GM19099 (cell line): ENCODE data around the gene GABRG3.

Experiments
- POLR2A ChIP-seq: IDR thresholded peaks from 3 replicates; pipeline ENCODE4 v1.6.1; 2011; ENCODE audit warnings: low read depth; ENCODE audit not compliant: insufficient read length; ENCODE audit errors: extremely low read depth

GABRG3 gene

DNA sequence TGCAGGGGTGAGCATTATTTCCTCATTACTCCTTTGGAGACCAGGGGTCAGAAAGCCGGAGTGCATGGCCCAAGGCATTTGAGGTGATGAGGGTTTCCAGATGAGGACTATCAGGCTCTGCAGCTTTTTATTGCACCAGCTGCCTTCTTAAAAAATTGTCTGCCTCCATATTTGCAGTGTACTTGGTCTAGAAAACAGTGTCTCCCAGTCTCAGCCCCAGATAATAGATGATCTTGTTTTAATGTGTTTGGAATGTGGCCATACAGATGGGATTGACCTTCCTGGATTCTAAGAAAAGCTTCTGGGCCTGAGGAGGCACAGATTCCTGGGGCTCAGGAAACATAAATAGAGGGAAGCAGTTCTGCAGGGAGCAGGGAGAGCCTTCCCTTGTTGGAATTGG is 123.3 kb downstream of the GABRG3 start:
- TF ChIP-seq POLR2A = no peak

DNA sequence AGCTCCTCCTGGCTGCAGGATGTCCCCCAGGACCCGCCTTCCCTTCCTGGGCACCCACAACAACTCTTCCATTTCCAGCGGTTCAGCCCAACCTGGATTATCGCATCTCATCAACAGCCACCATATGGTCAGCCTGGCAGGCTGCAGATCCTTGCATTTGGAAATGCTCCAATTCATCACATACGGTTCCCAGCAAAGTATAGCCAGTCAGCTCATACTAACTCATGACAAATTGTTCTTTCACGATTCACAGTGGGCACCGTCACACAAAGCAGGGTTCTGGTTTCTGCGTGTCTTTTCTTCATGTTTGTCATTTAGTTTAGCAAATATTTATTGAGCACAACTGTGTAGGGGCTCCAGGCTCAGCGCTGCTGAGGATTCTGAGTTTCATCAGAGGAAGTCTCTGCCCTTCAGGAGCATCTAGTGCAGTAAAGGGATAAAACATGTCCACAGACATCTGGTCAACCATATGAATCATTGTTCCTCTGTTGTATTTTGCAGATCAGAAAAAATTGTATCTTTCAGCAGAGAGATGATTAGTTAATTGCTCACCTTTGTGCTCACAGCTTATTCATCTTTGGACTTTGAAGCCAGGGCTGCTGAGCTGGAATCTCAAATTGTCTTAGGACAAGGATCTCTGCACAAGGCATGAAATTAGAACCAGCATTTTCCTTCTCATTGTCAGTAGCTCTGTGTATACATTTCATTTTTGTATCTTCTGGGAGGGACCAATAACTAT is 125.1 kb downstream of the GABRG3 start:
- no peak for TF ChIP-seq POLR2A

DNA sequence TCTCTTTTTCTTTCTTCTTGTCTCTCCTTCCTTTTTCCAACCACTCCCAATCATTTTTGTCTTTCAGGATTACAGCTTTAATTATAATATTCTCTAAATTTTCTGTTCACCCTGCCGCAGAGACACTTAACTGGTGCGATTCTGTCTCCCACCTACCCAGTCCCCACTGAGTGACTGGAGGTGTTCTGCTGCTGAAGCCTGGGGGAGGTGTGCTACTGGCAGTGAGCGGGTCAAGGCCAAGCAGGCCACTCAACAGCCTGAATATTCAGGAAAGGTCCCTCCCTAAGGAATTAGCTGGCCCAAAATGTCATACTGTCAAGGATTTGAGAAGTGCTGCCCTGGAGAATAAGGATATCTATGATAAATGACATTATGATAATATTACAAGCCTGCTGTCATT is 126.5 kb downstream of the GABRG3 start:
- no peak for TF ChIP-seq POLR2A

- no peak for TF ChIP-seq POLR2A
Measured at GRCh38 chr15:27101982-27102381, 131.0 kb downstream of the GABRG3 start.

GRCh38 chr15:27111323-27111722 is 140.3 kb downstream of the GABRG3 start:
- no peak for TF ChIP-seq POLR2A

DNA sequence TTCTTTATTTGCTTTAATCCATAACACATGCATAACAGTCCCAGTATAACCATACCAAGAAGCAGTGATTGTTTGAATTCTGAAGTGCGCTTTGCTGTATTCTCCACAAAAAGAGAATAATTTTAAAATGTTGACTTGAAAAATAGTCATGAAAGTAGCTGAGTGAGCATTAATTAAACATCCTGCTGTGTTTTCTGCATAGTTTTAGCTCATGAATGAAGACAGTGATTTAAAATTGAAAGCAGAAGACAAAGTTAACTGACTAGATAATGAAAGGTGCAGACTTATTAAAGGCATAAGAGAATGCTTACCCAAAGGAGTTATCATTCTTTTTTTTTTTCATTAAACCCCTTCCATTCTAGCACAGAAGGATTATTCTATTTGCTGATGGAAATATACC is 143.5 kb downstream of the GABRG3 start:
- TF ChIP-seq POLR2A = no peak

DNA sequence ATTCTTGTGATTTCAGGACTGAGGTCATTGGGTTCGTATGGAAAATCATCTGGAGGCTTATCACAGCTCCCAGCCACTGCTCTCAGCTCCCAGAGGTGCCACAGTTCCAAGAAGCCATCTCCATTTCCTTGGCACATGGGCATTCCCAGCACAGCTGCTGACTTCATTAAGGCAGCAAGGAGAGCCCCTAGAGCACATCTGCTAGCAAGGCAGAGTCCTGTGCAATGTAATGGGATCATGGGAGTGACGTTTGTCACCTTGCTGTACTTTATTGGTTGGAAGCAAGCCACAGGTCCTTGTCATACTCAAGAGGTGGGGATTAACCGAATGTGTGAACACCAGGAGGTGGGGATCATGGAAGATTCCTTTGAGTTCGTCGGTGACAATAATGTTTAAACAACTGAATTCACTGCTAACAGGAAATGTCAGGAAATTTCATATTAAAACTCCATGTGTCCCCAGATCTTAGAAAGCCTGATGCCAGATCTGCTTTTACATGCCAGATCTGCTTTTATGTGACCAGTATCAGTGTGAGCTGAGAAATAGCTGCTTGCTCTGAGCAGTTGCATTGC is 148.8 kb downstream of the GABRG3 start:
- TF ChIP-seq POLR2A = no peak

- TF ChIP-seq POLR2A = no peak
Measured at GRCh38 chr15:27121672-27122071, 150.7 kb downstream of the GABRG3 start.

- no peak for TF ChIP-seq POLR2A
Measured at GRCh38 chr15:27123291-27123690, 152.3 kb downstream of the GABRG3 start.

GRCh38 chr15:27123808-27124207 is 152.8 kb downstream of the GABRG3 start:
- TF ChIP-seq POLR2A = no peak

DNA sequence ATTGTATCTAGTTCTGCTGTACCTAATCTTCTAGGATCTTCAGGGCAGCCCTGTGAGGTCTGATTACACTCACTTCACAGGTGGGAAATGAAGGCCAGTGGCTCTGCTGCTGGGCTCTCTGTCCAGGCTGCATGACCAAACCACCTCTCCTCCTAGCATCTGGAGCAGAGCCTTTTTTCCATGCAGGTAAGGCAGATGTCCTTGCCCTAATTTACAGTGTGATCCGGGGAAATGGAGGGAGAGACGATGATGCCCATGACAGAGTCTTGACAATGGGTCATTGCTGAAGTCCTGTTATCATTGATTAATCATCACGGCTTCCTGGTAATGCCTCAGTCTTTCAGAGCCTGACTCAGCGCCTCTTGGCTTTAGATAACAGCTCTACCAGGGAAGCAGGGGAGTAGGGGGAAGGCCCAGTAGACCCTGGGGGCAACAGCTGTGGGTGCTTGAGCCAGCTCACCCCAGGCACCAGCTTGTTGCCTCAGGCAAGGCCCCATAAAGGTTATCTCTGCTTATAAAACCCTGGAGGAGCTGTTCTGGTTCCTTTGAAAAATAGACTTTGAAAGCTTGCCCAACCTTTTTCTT is 153.4 kb downstream of the GABRG3 start:
- TF ChIP-seq POLR2A = no peak

GRCh38 chr15:27125185-27125584 is 154.2 kb downstream of the GABRG3 start:
- TF ChIP-seq POLR2A = no peak

- TF ChIP-seq POLR2A = no peak
Measured at GRCh38 chr15:27126449-27126848, 155.5 kb downstream of the GABRG3 start.

DNA sequence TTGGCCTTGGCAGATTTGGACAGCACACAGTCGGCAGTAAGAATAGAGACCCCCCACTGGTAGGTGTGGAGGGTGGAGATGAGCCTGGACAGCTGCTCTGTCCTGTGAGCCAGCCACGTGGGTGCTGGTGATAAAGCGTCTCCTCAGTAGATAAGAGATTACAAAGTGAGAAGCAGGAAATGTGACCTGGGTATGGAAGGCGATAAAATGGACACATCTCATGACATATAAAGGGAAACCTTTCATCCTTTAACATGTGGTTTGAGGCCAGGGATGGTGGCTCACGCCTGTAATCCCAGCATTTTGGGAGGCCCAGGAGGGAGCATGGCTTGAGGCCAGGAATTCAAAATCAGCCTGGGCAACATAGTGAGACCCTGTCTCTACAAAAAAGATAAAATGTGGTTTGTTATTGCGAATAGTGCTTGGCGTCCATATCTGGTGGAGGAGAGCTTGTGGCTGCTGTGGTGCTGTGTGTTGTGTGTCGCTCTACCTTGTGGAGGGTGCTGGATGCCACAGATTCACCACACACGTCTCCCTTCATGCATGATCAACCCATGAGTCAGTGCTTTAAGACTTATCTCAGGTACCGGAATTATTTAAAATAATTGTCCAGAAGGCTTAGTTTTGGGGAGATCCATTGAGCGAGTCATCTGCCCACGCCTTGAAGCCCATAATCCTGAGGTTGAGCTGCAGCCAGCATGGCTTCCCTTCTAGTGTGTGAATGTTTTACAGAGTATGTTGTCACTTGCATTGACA is 157.0 kb downstream of the GABRG3 start:
- no peak for TF ChIP-seq POLR2A

DNA sequence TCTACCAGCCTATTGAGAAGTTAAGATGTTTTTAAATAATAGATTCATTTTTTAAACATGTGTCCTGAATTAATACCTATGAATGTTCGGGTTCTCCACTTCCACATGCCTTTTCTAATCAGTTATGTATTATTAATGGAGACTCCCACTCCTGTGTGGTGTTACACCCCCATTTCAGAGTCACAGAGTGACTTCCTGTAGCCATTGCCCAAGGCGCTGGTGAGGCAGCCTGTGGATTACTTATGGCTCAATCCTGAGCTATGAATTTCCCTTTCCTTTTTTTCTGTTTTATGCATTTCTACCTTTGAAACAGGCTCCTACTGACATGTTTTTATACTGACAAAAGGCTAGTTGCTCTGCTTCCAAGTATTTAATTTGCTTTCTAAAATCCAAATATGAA is 162.3 kb downstream of the GABRG3 start:
- TF ChIP-seq POLR2A = no peak

GRCh38 chr15:27134481-27134880 is 163.5 kb downstream of the GABRG3 start:
- TF ChIP-seq POLR2A = no peak

GRCh38 chr15:27135151-27135550 is 164.2 kb downstream of the GABRG3 start:
- no peak for TF ChIP-seq POLR2A

DNA sequence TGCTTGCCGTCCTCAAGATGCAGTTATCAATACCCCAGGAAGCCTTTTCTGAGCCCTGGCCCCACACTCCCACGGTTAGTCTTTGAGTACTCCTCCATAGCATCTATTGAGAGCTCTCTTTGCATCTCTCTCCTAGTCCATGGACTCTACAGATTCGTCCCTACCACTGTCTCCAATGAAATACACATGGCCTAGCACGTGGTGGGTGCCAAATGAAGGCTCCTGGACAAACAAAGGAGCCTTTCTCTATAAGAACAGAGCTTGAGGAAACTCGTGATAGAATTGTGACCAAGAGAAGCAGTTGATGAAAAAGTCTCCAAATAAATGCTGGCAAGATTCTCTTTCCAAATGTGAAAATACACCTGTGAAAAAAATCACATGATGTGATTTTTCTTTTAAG is 166.1 kb downstream of the GABRG3 start:
- TF ChIP-seq POLR2A = no peak
